ENCODE data around the gene CITED1. TPM values are rescaled to one million over a fixed set of nuclear protein-coding genes. Genes with fewer than 3 reads are reported as not detected.

Gene CITED1
- total RNA-seq, 1 experiment from 2014 or later = not detected

DNA sequence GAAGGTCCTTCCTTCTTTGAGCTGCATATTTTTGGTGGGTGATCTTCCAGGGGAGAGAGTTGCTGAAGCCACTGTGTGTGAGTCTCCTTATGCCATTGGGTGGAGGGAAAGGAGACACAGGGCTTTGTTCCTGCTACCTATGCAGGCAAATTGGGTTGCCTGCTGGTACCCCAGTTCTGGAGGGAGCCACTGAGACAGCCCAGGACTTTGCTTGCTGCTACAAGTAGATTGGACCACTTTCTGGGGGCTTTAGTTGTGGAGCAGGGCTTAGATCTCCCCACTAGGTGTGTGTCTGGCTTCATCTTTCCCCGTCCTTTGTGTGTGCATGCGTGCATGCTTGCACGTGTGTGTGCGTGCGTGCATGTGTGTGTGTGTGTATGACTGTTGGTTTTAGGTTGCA lies 10.0 kb downstream of the CITED1 start:
- H3K9me3 Mint-ChIP-seq (ENCODE audit: low read depth, unreplicated experiment) = no peaks in the 10 kb centered on the region
- CTCF ChIA-PET = no interaction called here
- TF ChIP-seq, protein P1, sequence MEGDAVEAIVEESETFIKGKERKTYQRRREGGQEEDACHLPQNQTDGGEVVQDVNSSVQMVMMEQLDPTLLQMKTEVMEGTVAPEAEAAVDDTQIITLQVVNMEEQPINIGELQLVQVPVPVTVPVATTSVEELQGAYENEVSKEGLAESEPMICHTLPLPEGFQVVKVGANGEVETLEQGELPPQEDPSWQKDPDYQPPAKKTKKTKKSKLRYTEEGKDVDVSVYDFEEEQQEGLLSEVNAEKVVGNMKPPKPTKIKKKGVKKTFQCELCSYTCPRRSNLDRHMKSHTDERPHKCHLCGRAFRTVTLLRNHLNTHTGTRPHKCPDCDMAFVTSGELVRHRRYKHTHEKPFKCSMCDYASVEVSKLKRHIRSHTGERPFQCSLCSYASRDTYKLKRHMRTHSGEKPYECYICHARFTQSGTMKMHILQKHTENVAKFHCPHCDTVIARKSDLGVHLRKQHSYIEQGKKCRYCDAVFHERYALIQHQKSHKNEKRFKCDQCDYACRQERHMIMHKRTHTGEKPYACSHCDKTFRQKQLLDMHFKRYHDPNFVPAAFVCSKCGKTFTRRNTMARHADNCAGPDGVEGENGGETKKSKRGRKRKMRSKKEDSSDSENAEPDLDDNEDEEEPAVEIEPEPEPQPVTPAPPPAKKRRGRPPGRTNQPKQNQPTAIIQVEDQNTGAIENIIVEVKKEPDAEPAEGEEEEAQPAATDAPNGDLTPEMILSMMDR (IDR thresholded peaks at IDR 0.05; ENCODE audit: unreplicated experiment) = no peak
- no peak for DNase-seq
- no TSS peak for BruUV-seq (replicated peaks)
- no peak overlapping the region for H3K27ac Mint-ChIP-seq (ENCODE audit: unreplicated experiment)
- peaks cover 57% of the 10 kb centered on the region for H3K27me3 Mint-ChIP-seq (ENCODE audit: unreplicated experiment)
- no peaks in the 10 kb centered on the region for H3K4me1 Mint-ChIP-seq (ENCODE audit: low read depth, unreplicated experiment)
- no peak overlapping the region for H3K4me3 Mint-ChIP-seq (ENCODE audit: low read depth, unreplicated experiment)
- intact Hi-C loops (cut with micrococcal nuclease; ENCODE audit: unreplicated experiment) = no loop called here
- no peaks in the 10 kb centered on the region for H3K36me3 Mint-ChIP-seq (ENCODE audit: insufficient read depth, unreplicated experiment)

DNA sequence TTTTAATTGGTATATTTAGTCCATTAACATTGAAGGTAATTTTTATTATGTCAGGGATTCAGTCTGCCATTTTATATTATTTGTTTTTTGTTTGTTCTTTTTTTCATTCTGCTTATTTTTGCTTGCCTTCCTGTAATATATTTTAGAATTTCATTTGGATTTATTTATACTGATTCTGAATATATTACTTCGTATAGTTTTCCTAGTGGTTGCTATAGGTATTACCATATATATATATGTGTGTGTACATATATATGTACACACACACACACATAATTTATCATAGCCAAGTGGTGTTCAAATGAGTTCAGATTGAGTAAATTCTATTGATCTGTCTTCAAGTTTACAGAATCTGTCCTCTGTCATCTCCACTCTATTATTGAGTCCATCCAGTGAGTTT lies 11.2 kb downstream of the CITED1 start:
- Mint-ChIP-seq H3K4me1 (ENCODE audit: low read depth, unreplicated experiment) (no peaks in the 10 kb centered on the region), H3K9me3 (ENCODE audit: low read depth, unreplicated experiment) (no peaks in the 10 kb centered on the region), H3K27me3 (ENCODE audit: unreplicated experiment) (peaks cover 54% of the 10 kb centered on the region), H3K27ac (ENCODE audit: unreplicated experiment) (no peak overlapping the region), H3K36me3 (ENCODE audit: insufficient read depth, unreplicated experiment) (no peaks in the 10 kb centered on the region), H3K4me3 (ENCODE audit: low read depth, unreplicated experiment) (no peak overlapping the region)
- DNase-seq = no peak
- BruUV-seq (replicated peaks) = no TSS peak
- intact Hi-C loops (cut with micrococcal nuclease; ENCODE audit: unreplicated experiment) = no loop called here
- TF ChIP-seq, protein P1 (IDR thresholded peaks at IDR 0.05; ENCODE audit: unreplicated experiment) = no peak
- CTCF ChIA-PET = interaction anchor here (0.7 kb wide), 1 partner anchor 25 kb away, joined by 8 read pairs; no protein-coding TSS in a partner anchor

DNA sequence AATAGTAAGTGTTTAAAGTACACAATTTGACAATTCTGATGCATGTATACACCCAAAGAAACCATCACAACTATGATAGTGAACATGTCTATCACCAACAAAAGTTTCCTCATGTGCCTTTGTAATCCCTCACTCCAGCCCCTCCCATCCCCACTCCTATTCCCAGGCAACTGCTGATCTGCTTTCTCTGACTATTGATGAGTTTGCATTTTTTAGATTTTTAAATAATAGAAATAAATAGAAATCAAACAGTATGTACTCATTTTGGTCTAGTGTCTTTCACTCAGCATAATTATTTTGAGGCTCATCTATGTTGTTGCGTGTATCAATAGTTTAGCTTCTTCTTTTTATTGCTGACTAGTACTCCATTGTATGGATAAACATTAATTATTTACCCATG lies 23.4 kb downstream of the CITED1 start:
- Mint-ChIP-seq H3K36me3 (ENCODE audit: insufficient read depth, unreplicated experiment) (peaks cover 10% of the 10 kb centered on the region), H3K27me3 (ENCODE audit: unreplicated experiment) (peaks cover 29% of the 10 kb centered on the region), H3K4me3 (ENCODE audit: low read depth, unreplicated experiment) (no peak overlapping the region), H3K27ac (ENCODE audit: unreplicated experiment) (no peak overlapping the region), H3K9me3 (ENCODE audit: low read depth, unreplicated experiment) (no peaks in the 10 kb centered on the region), H3K4me1 (ENCODE audit: low read depth, unreplicated experiment) (peaks cover 8% of the 10 kb centered on the region)
- intact Hi-C loops (cut with micrococcal nuclease; ENCODE audit: unreplicated experiment) = no loop called here
- DNase-seq = no peak
- BruUV-seq (replicated peaks) = no TSS peak
- TF ChIP-seq, protein P1 (IDR thresholded peaks at IDR 0.05; ENCODE audit: unreplicated experiment) = no peak
- CTCF ChIA-PET = no interaction called here

DNA sequence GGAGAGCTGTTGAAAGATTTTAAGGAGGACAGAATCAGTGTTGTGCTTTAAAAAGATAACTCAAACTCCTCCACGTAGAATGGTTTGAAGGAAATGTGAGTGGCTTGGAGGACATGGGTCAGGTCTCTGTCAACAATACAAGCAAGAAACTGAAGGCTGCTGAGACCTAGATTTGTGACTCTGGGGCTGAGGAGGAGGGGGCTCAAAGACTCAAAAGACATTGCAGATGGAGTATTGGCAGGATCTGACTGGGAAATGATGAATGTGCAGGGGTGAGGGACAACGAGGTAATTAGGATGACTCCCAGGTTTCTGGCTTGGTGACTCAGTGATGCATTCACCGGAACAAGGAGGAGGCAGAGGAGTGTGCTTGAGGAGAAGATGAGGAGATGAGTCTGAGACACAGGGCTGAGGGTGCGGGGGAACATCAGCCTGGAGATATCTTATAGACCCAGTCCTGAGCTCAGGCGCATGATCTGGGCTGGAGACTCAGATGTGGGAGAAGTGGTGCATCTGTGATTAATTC lies 25.3 kb downstream of the CITED1 start:
- Mint-ChIP-seq H3K27me3 (ENCODE audit: unreplicated experiment) (peaks cover 29% of the 10 kb centered on the region), H3K27ac (ENCODE audit: unreplicated experiment) (no peak overlapping the region), H3K4me1 (ENCODE audit: low read depth, unreplicated experiment) (peaks cover 8% of the 10 kb centered on the region), H3K9me3 (ENCODE audit: low read depth, unreplicated experiment) (no peaks in the 10 kb centered on the region), H3K4me3 (ENCODE audit: low read depth, unreplicated experiment) (no peak overlapping the region), H3K36me3 (ENCODE audit: insufficient read depth, unreplicated experiment) (peaks cover 29% of the 10 kb centered on the region)
- BruUV-seq (replicated peaks) = no TSS peak
- TF ChIP-seq, protein P1 (IDR thresholded peaks at IDR 0.05; ENCODE audit: unreplicated experiment) = no peak
- no peak for DNase-seq
- CTCF ChIA-PET = no interaction called here
- intact Hi-C loops (cut with micrococcal nuclease; ENCODE audit: unreplicated experiment) = no loop called here

All from Calu3 (cell line).